Ovary (tissue), 9 donors: Measurements from ENCODE around the gene BNIP3. TPM values are rescaled to one million over a fixed set of nuclear protein-coding genes. Genes with fewer than 3 reads are reported as not detected.
"Not testable (repeated sequence)": the region's sequence is repeated elsewhere in the genome, so short reads cannot be mapped to it uniquely, and the experiment has no call there.

ENCODE experiments used
- DNase-seq, 5 donors: peaks; one replicate each; pipeline ENCODE4 v3.0.0-alpha.2; 2019 to 2020
- H3K27ac ChIP-seq, 2 donors: fragments of 200-600 bp; one replicate each; pipeline versions ENCODE4 v1.5.1 to v1.8.0; 2019 to 2022
- H3K27me3 ChIP-seq: fragments of 200-600 bp; one replicate; pipeline ENCODE4 v1.8.0; 2022
- H3K36me3 ChIP-seq: fragments of 200-600 bp; sonication (generic); one replicate; pipeline ENCODE4 v1.5.1; 2019
- H3K4me1 ChIP-seq: one replicate; pipeline ENCODE4 v1.8.1; 2013; ENCODE audit warnings: mild to moderate bottlenecking, moderate library complexity; ENCODE audit not compliant: insufficient read depth
- H3K4me3 ChIP-seq: fragments of 200-600 bp; sonication (generic); one replicate; pipeline ENCODE4 v1.5.1; 2017
- H3K9me3 ChIP-seq, 2 donors: fragments of 200-600 bp in 1 of 2; sonication (generic) in 1 of 2; one replicate each; pipeline versions ENCODE4 v1.5.1 to v1.8.1; 2013 to 2019; ENCODE audit warnings: mild to moderate bottlenecking in 1 of 2, moderate library complexity in 1 of 2
- CTCF ChIP-seq, 3 donors: fragments of 450-650 bp in 2 of 3; fragments of 200-600 bp in 1 of 3; IDR thresholded peaks; one replicate each; pipeline versions ENCODE4 v1.5.1 to v1.8.0; 2016 to 2022; ENCODE audit warnings: antibody characterized with exemption in 3 of 3, mild to moderate bottlenecking in 1 of 3
- EP300 ChIP-seq: sonication (generic); formaldehyde crosslinking; IDR thresholded peaks from one replicate; pipeline ENCODE4 v1.6.1; 2017; ENCODE audit warnings: antibody characterized with exemption
- POLR2A ChIP-seq: fragments of 450-650 bp; IDR thresholded peaks from one replicate; pipeline ENCODE4 v1.6.1; 2017; ENCODE audit warnings: antibody characterized with exemption, mild to moderate bottlenecking, moderate library complexity
- WGBS, 3 donors: extraction: QIAGEN DNeasy Blood & Tissue Kit in 1 of 3; methylation state at CpG; one replicate each; pipeline versions ENCODE4 v1.1.5 to v1.1.7; 2013 to 2017; 5-methylcytosine and 5-hydroxymethylcytosine counted together
- intact Hi-C, 4 donors: fragments of 100-400 bp; cut with DNase I; formaldehyde crosslinking; loops; one replicate each; pipeline versions ENCODE4 v1.11.0 to v1.15.1; 2022 to 2023
- polyA plus RNA-seq, 2 donors: library from polyadenylated mRNA; stranded (reverse); fragments of 200-250 nt in 1 of 2; fragments of 350-450 nt in 1 of 2; fragmentation: Illumina TruSeq in 1 of 2; extraction: RNeasy Lipid Tissue Mini Kit (QIAGEN cat#74804) in 1 of 2; gene quantifications; one replicate each; pipeline ENCODE4 v1.2.3, GENCODE V29; 2013 to 2014
- total RNA-seq, 7 donors: library from RNA; depleted of rRNA in 2 of 7; stranded (reverse); fragments of >200 nt in 2 of 7; fragmentation: NEBNext Ultra II Directional in 3 of 7; extraction: Animal tissue kit (Norgen Biotek cat#: 25700) in 3 of 7; gene quantifications; one replicate each; pipeline versions ENCODE4 v1.1.0 to v1.2.4, GENCODE V29; 2016 to 2023
- donor health status: DM: no; HTN: no; CAD: no; lungs with moderate emphysema.
- donor health status: DM: no; HTN: no; CAD: no.
- donor health status: Bipolar disorder and iron deficiency.
- donor health status: DM: yes; HTN: yes; CAD: no.
- donor health status: DM: no; HTN: no; CAD: no.
- donor health status: DM: yes; HTN: yes; CAD: no.

Gene BNIP3
- total and polyA plus RNA-seq, 9 donors, result 39.8 to 166 (median 61.9) TPM

DNA sequence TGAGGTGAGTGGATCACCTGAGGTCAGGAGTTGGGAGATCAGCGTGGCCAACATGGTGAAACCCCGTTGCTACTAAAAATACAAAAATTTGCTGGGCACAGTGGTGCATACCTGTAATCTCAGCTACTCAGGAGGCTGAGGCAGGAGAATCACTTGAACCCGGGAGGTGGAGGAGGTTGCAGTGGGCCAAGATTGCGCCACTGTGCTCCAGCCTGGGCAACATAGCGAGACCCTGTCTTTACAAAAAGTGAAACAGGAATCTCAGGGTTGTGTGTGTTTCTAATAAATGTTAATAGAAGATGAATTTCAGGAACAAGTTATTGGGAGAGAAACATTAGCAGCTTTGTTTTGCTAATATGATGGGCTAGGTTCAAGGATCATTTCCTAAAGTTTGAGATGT, 61.0 kb downstream of the BNIP3 start:
- H3K4me1 ChIP-seq, result peaks cover 6% of the 10 kb centered on the region
- no peak overlapping the region for H3K4me3 ChIP-seq
- no peaks in the 10 kb centered on the region for H3K27me3 ChIP-seq
- TF ChIP-seq POLR2A, result no peak
- no peak for TF ChIP-seq CTCF (IDR thresholded peaks at IDR 0.05)
- TF ChIP-seq EP300, result no peak
- no peak for DNase-seq
- WGBS, 3 donors, result 73 to 90% (median 82%) methylated on average over 5 of the region's 5 CpGs
- H3K27ac ChIP-seq, result no peak overlapping the region
- no peaks in the 10 kb centered on the region for H3K36me3 ChIP-seq
- intact Hi-C loops, result no loop called here
- no peaks in the 10 kb centered on the region for H3K9me3 ChIP-seq

- Histone ChIP-seq H3K36me3 (no peaks in the 10 kb centered on the region), H3K27me3 (no peaks in the 10 kb centered on the region), H3K27ac (no peak overlapping the region), H3K4me1 (peaks cover 8% of the 10 kb centered on the region), H3K4me3 (no peak overlapping the region), H3K9me3 (no peaks in the 10 kb centered on the region)
- WGBS, 3 donors, result 91 to 93% (median 92%) methylated on average over 11 of the region's 11 CpGs
- no peak for DNase-seq
- TF ChIP-seq POLR2A, result no peak
- intact Hi-C loops, result no loop called here
Observed at GRCh38 chr10:131920151-131920550, 61.6 kb downstream of the BNIP3 start.

DNA sequence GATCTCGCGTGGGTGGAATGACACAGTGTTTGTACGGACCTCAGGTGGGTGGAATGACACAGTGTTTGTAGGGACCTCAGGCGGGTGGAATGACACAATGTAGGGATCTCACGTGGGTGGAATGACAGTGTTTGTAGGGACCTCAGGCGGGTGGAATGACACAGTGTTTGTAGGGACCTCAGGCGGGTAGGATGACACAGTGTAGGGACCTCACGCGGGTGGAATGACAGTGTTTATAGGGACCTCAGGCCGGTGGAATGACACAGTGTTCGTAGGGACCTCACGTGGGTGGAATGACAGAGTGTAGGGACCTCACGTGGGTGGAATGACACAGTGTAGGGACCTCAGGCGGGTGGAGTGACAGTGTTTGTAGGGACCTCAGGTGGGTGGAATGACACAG, 62.3 kb downstream of the BNIP3 start:
- H3K36me3 ChIP-seq, H3K4me1 ChIP-seq, H3K27me3 ChIP-seq, H3K27ac ChIP-seq, intact Hi-C loops, H3K4me3 ChIP-seq, DNase-seq, H3K9me3 ChIP-seq: not testable (repeated sequence)
- 91 to 95% (median 95%) methylated on average over 14 of the region's 14 CpGs for WGBS, 3 donors

Other genes starting within 250 kb of the BNIP3 start
- gene PPP2R2D, start 80.9 kb downstream of the BNIP3 start, total RNA-seq, result 10 to 100 TPM; 26.7 to 48.9 (median 42.0) TPM
- 10 to 100 TPM; 30.3 to 62.9 TPM for gene PPP2R2D, start 80.9 kb downstream of the BNIP3 start, polyA plus RNA-seq
- 1 to 10 TPM in 5 of 7 donors, under 1 TPM in 2; 0.48 to 2.5 (median 1.9) TPM for gene JAKMIP3, start 84.0 kb upstream of the BNIP3 start, total RNA-seq
- 1 to 10 TPM in 1 of 2 donors, under 1 TPM in 1; 0.97 to 1.4 TPM for gene JAKMIP3, start 84.0 kb upstream of the BNIP3 start, polyA plus RNA-seq
- 1 to 10 TPM in 5 of 7 donors, under 1 TPM in 2; 0.33 to 7.0 (median 1.7) TPM for gene DPYSL4, start 205.0 kb upstream of the BNIP3 start, total RNA-seq
- gene DPYSL4, start 205.0 kb upstream of the BNIP3 start, polyA plus RNA-seq, result 1 to 10 TPM in 1 of 2 donors, under 1 TPM in 1; 0.27 to 5.4 TPM